HG02943 (cell line): ENCODE measurements around the gene ZNF775.
A peak's percentile ranks its signal among the peaks of the same experiment; 100 is the strongest.

ENCODE experiments used
- ATAC-seq: cut with Tn5 transposase; IDR thresholded peaks from one replicate; pipeline ENCODE4 v1.9.1; 2021; ENCODE audit warnings: mild to moderate bottlenecking, low read depth, moderate library complexity; ENCODE audit not compliant: unreplicated experiment

The ZNF775 gene

GRCh38 chr7:150368096-150368883, 10.8 kb upstream of the ZNF775 start, which contains the start of gene REPIN1:
REPIN1 (plus strand) TSS chr7:150368822; CDS start chr7:150369712, 890 bp downstream.
- ATAC-seq, result peak; percentile 50

- ATAC-seq, result peak; percentile 41
These were observed 10.0 kb upstream of the ZNF775 start for GRCh38 chr7:150368884-150369747.

- no peak for ATAC-seq
These were observed 9.2 kb upstream of the ZNF775 start for GRCh38 chr7:150369748-150370501.

GRCh38 chr7:150370612-150371071, 8.5 kb upstream of the ZNF775 start:
- no peak for ATAC-seq

GRCh38 chr7:150371131-150371995, 7.8 kb upstream of the ZNF775 start:
- ATAC-seq, result no peak

- no peak for ATAC-seq
These were observed 7.2 kb upstream of the ZNF775 start for GRCh38 chr7:150371996-150372270.

- ATAC-seq, result no peak
These were observed 6.7 kb upstream of the ZNF775 start for GRCh38 chr7:150372271-150373048.

GRCh38 chr7:150373049-150373801, 5.9 kb upstream of the ZNF775 start:
- no peak for ATAC-seq

GRCh38 chr7:150374026-150374425, 5.1 kb upstream of the ZNF775 start:
- ATAC-seq, result no peak

- ATAC-seq, result no peak
These were observed 4.7 kb upstream of the ZNF775 start for GRCh38 chr7:150374472-150374871.

GRCh38 chr7:150375662-150376521, 3.2 kb upstream of the ZNF775 start:
- ATAC-seq, result no peak

GRCh38 chr7:150376560-150376959, 2.6 kb upstream of the ZNF775 start:
- ATAC-seq, result no peak

GRCh38 chr7:150377196-150377595, 1.9 kb upstream of the ZNF775 start:
- no peak for ATAC-seq

GRCh38 chr7:150377635-150378034, 1.5 kb upstream of the ZNF775 start:
- ATAC-seq, result no peak

GRCh38 chr7:150378115-150378852, 846 bp upstream of the ZNF775 start:
- ATAC-seq, result no peak

- ATAC-seq, result no peak
These were observed 580 bp downstream of the ZNF775 start for GRCh38 chr7:150379441-150380379.
